ENCODE data around the gene EXOC3L4.

- peak; percentile 67 for TF ChIP-seq CTCF (IDR thresholded peaks at IDR 0.05)
- no peak for TF ChIP-seq EZH2 (IDR thresholded peaks at IDR 0.05)
- TF ChIP-seq EZH2phosphoT487 (IDR thresholded peaks at IDR 0.05) = no peak
These were observed 16.1 kb upstream of the EXOC3L4 start for GRCh38 chr14:103078420-103078749.
